Cardiac fibroblast (primary cell): Measurements from ENCODE around the gene TNRC18.

Experiments used
- DNase-seq, 2 donors: peaks; one replicate each; pipeline versions ENCODE4 v3.0.0 to v3.0.0-alpha.2; 2010; ENCODE audit warnings: low read depth in 2 of 2
- H3K4me3 ChIP-seq, 2 donors: replicated peaks in 1 of 2; 1 replicate in 1 of 2; 2 replicates in 1 of 2; pipeline ENCODE4 v1.5.1; 2011; ENCODE audit warnings: low read depth in 2 of 2, low read length in 2 of 2, mild to moderate bottlenecking in 2 of 2, moderate library complexity in 1 of 2
- TF ChIP-seq, protein P1 (sequence below): IDR thresholded peaks from one replicate; pipeline ENCODE4 v1.5.1; 2011; ENCODE audit warnings: low read depth, mild to moderate bottlenecking, low read length, inconsistent platforms

The TNRC18 gene

DNA sequence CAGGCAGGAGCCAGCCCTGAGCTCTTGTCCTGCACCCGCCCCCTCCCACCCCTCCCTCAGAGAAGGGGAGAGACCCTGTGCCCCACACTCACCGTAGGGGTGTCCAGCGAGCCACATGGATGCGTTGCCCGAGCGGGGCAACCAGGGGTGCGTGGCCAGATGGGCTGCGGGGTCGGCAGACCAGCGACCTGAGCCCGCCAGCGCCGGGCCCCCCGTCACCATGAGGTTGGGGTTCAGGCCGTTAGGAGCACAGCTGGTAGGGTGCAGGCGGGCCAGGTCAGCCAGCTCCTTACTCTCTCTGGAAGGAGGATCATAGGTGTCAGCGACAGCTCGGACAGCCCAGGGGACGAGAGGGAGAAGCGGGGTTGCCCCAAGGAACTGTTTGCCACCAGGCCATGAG, 46.4 kb downstream of the TNRC18 start:
- TF ChIP-seq, protein P1, sequence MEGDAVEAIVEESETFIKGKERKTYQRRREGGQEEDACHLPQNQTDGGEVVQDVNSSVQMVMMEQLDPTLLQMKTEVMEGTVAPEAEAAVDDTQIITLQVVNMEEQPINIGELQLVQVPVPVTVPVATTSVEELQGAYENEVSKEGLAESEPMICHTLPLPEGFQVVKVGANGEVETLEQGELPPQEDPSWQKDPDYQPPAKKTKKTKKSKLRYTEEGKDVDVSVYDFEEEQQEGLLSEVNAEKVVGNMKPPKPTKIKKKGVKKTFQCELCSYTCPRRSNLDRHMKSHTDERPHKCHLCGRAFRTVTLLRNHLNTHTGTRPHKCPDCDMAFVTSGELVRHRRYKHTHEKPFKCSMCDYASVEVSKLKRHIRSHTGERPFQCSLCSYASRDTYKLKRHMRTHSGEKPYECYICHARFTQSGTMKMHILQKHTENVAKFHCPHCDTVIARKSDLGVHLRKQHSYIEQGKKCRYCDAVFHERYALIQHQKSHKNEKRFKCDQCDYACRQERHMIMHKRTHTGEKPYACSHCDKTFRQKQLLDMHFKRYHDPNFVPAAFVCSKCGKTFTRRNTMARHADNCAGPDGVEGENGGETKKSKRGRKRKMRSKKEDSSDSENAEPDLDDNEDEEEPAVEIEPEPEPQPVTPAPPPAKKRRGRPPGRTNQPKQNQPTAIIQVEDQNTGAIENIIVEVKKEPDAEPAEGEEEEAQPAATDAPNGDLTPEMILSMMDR = no peak
- DNase-seq = no peak
- H3K4me3 ChIP-seq = no peak overlapping the region

DNA sequence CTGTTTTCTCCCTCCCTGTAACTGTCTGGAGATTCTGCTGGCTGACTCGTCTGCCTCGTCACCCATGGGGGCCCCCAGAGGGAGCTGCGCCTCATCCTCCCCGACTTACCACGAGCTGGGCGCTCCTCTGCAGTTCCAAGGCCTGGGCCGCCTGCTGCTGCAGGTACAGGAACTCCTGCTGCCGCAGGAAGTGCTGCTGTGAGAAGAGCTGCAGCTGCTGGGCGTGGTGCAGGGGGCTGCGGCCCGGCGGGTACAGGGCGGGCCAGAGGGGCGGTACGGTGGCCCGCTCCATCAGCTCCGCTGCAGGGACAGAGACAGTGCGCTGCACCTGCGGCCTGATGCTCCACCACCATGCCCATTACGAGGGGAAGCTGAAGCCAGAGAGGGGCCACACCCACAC, 47.7 kb downstream of the TNRC18 start:
- DNase-seq = no peak
- TF ChIP-seq, protein P1 = no peak
- no peak overlapping the region for H3K4me3 ChIP-seq

DNA sequence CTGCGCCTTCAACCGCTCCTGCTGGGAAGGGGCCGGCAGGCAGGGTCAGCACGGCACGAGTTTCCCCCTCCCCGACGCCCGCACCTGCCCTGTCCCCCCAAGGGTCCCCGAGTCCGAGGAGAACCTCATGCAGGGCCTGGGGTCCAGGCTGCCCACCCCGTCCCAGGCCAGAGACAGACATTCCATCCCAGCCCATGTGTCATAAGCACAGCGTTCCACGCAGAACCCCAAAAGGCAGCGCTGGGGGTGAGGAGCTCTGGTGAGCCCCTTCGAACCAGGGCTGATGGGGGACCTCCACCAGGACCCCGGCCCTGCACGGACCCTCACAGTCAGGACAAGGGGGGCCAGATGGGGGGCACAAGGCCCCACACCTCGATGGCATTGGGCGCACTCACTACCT, 49.2 kb downstream of the TNRC18 start:
- no peak for DNase-seq
- TF ChIP-seq, protein P1 = no peak
- no peak overlapping the region for H3K4me3 ChIP-seq

DNA sequence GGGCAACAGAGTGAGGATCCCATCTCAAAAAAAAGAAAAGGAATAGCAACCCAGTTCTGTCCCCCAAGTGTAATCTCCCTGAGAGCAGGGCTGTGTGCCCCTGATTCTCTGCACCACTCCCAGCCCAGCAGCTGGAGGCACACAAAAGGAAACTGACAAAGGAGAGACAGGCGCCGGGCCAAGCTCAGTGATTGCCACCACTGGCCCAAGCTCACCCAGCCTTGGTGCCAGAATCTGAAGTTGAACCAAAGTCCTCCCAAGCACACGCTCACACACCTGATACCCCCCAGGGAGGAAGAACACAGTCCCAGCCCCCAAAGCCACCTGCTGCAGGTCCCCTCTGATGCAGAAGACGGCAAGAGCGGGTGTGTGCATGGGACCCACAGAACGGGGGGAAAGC, 50.3 kb downstream of the TNRC18 start:
- no peak overlapping the region for H3K4me3 ChIP-seq
- TF ChIP-seq, protein P1 = no peak
- DNase-seq = no peak

DNA sequence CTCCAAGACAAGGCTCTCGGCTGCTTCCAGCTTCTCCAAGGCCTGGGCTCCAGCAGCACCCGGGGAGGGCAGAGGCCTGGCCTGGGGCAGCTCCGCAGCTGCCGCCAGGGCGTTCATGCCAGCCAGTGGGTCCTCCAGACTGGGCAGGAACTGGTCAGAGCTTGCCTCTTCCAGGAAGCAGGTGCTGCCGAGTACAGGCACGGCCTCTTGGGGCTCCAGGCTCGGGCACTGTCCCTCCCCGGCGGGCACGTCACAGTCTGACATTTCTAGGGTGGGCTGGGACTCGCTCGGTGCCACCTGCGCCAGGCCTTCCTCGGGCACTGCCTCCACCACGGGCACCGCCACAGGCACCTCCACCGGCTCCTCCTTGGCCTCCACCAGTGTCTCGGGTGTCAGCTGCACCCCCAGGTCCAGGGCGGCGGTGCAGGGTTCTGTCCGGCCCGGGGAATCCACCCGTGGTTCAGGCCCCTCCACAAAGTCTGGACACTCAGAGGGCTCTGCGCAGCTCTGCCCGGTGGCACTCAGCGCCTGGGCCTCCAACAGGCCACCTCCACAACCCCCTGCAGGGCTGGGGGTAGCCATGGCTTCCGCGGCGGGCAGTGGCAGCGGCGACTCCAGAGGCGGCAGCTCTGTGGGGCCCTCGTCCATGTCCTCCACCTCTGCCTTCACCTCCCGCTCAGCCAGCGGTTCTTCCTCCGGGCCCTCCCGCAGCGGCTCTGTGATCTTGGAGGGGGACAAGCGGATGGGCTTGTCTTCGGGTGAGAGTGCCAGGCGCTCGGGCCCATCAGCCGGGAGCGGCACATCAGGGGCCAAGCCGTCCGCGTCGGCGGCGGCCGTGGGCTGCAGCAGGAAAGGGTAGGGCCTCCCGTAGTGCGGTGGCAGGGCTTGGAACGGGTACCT, 52.9 kb downstream of the TNRC18 start:
- TF ChIP-seq, protein P1 = no peak
- DNase-seq = no peak
- H3K4me3 ChIP-seq = no peak overlapping the region

DNA sequence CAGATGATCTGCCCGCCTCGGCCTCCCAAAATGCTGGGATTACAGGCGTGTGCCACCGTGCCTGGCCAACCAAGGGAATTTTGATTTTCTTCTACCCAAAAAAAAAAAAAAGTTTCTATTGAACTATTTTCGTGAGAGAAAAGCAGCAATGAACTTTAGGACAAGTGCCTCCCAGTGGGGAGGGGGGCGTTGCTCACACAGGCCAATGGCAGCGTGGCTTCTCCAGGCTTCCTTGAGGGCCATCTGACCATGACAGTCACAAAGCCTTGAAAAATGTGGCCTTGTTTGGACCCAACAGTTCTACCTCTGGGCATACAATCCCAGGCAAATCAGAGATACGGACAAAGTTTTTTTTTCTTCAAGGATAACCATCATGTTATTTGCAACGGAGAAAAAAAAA, 56.0 kb downstream of the TNRC18 start:
- TF ChIP-seq, protein P1 = no peak
- no peak overlapping the region for H3K4me3 ChIP-seq
- no peak for DNase-seq
